Measurements from ENCODE around the gene OTOP2.

DNA sequence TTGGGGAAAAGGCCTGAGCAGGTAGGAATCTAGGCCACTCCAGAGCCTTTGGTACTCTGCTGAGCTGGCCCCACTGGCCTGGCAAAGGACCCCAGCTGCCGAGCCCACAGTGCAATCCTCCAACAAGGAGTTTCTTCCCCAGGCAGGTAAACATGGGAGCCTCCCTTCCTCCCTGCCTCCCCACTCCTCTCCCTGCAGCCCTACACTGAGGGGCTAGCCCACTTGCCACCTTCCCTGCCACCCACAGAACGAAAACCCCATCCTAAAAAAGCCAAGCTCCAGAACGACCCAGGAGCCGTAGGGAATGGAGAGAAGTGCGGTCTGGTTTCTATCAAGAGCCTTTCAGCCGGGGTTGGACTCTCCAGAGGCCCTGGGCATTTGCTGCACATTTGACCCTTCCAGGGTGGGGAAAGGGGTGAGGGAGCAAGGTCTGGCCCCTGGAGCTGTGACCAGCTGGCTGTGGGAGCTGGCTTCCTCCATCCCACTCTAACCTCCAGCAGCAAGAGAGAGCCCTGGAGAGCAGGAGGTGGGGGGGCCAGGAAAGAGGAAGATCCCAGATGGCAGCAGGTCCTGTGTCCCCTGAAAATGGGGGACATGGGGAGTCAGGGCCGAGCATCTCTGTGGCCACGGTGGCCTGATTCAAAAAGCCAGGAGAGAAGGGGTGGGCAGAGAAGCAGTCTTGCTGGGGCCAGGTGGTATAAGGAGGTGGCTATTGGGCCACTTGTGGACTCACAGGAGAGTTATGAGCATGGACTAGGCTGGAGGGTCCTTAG, 47.2 kb downstream of the OTOP2 start:
- TF ChIP-seq ARNTL (CRISPR knock-in tag; IDR thresholded peaks at IDR 0.05; ENCODE audit: borderline replicate concordance, low read depth) (no peak), ZFP30 (CRISPR knock-in tag; IDR thresholded peaks at IDR 0.05) (no peak), ISL1 (CRISPR knock-in tag; IDR thresholded peaks at IDR 0.05) (no peak), ZFP3 (CRISPR knock-in tag; IDR thresholded peaks at IDR 0.05) (no peak), GLIS3 (CRISPR knock-in tag; IDR thresholded peaks at IDR 0.05) (no peak), RARB (CRISPR knock-in tag; IDR thresholded peaks at IDR 0.05) (no peak), ZNF70 (CRISPR knock-in tag; IDR thresholded peaks at IDR 0.05) (no peak), ZNF8 (CRISPR knock-in tag; IDR thresholded peaks at IDR 0.05) (no peak)
- TF ChIP-seq, protein P1, sequence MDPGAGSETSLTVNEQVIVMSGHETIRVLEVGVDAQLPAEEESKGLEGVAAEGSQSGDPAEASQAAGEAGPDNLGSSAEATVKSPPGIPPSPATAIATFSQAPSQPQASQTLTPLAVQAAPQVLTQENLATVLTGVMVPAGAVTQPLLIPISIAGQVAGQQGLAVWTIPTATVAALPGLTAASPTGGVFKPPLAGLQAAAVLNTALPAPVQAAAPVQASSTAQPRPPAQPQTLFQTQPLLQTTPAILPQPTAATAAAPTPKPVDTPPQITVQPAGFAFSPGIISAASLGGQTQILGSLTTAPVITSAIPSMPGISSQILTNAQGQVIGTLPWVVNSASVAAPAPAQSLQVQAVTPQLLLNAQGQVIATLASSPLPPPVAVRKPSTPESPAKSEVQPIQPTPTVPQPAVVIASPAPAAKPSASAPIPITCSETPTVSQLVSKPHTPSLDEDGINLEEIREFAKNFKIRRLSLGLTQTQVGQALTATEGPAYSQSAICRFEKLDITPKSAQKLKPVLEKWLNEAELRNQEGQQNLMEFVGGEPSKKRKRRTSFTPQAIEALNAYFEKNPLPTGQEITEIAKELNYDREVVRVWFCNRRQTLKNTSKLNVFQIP (CRISPR knock-in tag; IDR thresholded peaks at IDR 0.05; ENCODE audit: borderline replicate concordance, low read depth), result no peak
